ENCODE results near the gene LUM. TPM values are rescaled to one million over a fixed set of nuclear protein-coding genes. Genes with fewer than 3 reads are reported as not detected.

The LUM gene
- total RNA-seq, 4 donors from 2014 or later, result 213 to 557 (median 340) TPM

GRCh38 chr12:91078501-91078900 is 32.8 kb downstream of the LUM start:
- no peak for ATAC-seq (ENCODE audit: low FRiP score)
- TF ChIP-seq CTCF (IDR thresholded peaks at IDR 0.05), result no peak

GRCh38 chr12:91077228-91077954 is 33.9 kb downstream of the LUM start:
- no peak for TF ChIP-seq CTCF (IDR thresholded peaks at IDR 0.05)
- no peak for DNase-seq (ENCODE audit: low spot score)
- ATAC-seq (ENCODE audit: low FRiP score), result no peak

More at GRCh38 chr12:91078501-91078900, 32.8 kb downstream of the LUM start:
- no peak for DNase-seq (ENCODE audit: low spot score)

GRCh38 chr12:91074851-91075250 is 36.4 kb downstream of the LUM start:
- TF ChIP-seq CTCF (IDR thresholded peaks at IDR 0.05), result no peak
- no peak for ATAC-seq (ENCODE audit: low FRiP score)
- DNase-seq (ENCODE audit: low spot score), result no peak

GRCh38 chr12:91074154-91074709 is 37.1 kb downstream of the LUM start:
- no peak for TF ChIP-seq CTCF (IDR thresholded peaks at IDR 0.05)
- DNase-seq (ENCODE audit: low spot score), result no peak
- ATAC-seq (ENCODE audit: low FRiP score), result no peak

GRCh38 chr12:91073426-91073825 is 37.9 kb downstream of the LUM start:
- ATAC-seq (ENCODE audit: low FRiP score), result no peak
- DNase-seq (ENCODE audit: low spot score), result no peak

GRCh38 chr12:91072931-91073330 is 38.4 kb downstream of the LUM start:
- ATAC-seq (ENCODE audit: low FRiP score) (no peak), DNase-seq (ENCODE audit: low spot score) (no peak)
- no peak for TF ChIP-seq CTCF (IDR thresholded peaks at IDR 0.05)

More at GRCh38 chr12:91073426-91073825, 37.9 kb downstream of the LUM start:
- no peak for TF ChIP-seq CTCF (IDR thresholded peaks at IDR 0.05)

- no peak for DNase-seq (ENCODE audit: low spot score)
- TF ChIP-seq CTCF (IDR thresholded peaks at IDR 0.05), result no peak
- no peak for ATAC-seq (ENCODE audit: low FRiP score)
Observed at GRCh38 chr12:91070936-91071335, 40.4 kb downstream of the LUM start.
